PFSK-1 (cell line): ENCODE measurements around the gene PCDHB9.

Experiments used
- FOXP2 ChIP-seq: optimal IDR thresholded peaks from 2 replicates; pipeline ENCODE3; 2011; ENCODE audit warnings: borderline replicate concordance, control low read depth, inconsistent platforms; ENCODE audit not compliant: insufficient read depth; ENCODE audit errors: extremely low read length, extremely low read depth
- POLR2AphosphoS5 ChIP-seq: IDR thresholded peaks from 2 replicates; pipeline ENCODE4 v1.6.1; 2012; ENCODE audit warnings: low read depth, mild to moderate bottlenecking, control low read depth, low read length, moderate library complexity
- SIN3A ChIP-seq: IDR thresholded peaks from 2 replicates; pipeline ENCODE4 v1.6.1; 2012; ENCODE audit warnings: mild to moderate bottlenecking, low read length, moderate library complexity, borderline replicate concordance; ENCODE audit not compliant: insufficient read depth

- TF ChIP-seq FOXP2 (no peak), SIN3A (no peak), POLR2AphosphoS5 (no peak)
Observed at GRCh38 chr5:141175933-141176332, 11.0 kb upstream of the PCDHB9 start.
